GM18517 (cell line): ENCODE results near the gene TWNK.

Source experiments
- ATAC-seq: cut with Tn5 transposase; IDR thresholded peaks from one replicate; pipeline ENCODE4 v1.9.1; 2021; ENCODE audit warnings: mild to moderate bottlenecking, moderate library complexity; ENCODE audit not compliant: unreplicated experiment

TWNK gene

GRCh38 chr10:100996678-100997359 lies 9.5 kb downstream of the TWNK start:
- ATAC-seq: no peak

DNA sequence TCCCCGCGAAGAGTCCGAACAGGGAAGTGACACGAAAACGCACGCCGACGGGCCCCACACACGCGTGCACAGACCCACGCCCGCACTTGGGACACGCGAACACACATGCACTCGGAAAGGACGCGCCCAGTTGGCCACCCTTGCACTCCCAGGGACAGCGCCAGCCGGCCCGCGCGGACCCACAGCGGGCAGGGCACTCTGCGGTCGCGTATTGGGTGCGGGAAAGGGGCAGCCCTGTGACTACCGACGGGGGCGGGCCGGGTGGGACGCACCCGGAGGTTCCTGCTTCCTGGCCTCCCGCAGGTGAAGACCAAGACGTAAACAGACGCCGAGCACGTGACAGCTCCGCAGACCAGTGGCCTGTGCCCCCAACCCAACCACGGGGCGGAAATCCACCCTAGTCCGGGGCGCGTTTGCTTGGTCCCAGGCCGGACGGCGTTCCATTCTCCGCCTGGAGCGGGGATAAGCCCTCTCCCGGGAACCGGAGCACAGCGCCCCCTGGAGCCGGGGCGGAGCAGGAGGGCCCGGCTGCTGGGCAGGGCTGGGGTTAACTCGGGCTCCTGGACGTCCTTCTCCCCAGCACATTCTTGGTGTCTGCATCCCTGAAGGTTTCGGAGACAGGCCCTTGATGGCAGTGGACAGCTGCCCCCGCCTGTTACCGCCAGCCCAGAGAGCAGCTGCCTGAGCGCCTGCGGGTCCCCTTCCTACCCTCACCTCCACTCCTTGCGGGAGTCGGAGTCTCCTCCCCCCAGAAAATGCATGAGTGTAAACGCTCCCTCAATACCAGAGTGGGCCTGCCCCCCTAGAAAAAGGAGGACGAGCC lies 10.2 kb downstream of the TWNK start:
- ATAC-seq: no peak

GRCh38 chr10:100998183-100998990 lies 11.0 kb downstream of the TWNK start:
- ATAC-seq: peak; percentile 21

DNA sequence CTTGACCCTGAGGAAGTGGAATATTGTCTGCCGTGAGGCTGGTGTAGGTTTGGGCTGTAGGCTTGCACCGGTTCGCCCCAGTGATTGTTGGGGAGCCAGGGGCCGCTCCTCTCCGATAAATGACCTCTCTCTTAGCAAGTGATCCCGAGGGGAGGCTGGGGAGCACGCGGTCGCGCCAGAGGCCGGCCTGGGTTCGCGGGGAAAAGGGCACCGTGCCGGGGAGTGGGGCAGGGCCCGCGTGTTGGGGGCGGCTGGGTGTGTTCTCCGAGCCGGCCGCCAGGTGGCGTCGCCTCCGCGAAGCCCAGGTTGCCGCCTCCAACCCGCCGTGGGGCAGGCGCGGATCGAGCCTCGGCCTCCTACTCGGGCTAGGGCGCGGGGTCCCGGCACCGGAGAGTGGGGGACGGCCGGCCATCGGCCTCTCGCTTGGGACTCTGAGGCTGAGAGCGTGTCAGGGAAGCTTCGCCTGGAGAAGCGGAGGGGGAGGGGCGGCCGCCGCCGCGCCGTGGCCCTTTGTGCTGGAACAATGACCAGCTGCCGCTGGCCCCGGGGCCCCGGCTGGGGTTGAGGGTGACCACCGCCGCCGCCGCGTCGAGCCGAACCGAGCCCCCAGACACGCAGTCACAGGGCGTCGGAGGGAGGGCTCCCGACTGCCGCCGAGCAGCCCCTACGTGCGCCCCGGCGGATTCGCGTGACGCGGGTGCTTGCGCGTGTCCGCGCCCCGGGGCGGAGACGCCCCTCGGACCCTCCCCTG lies 11.8 kb downstream of the TWNK start:
- peak; percentile 41 for ATAC-seq

- no peak for ATAC-seq
These were observed 12.4 kb downstream of the TWNK start, which contains the start of gene LZTS2 for GRCh38 chr10:100999742-101000126. TSS of gene LZTS2 (plus strand) at chr10:100999808. CDS start at chr10:101002539, 2,731 bp downstream.

- no peak for ATAC-seq
These were observed 13.0 kb downstream of the TWNK start for GRCh38 chr10:101000127-101000914.

DNA sequence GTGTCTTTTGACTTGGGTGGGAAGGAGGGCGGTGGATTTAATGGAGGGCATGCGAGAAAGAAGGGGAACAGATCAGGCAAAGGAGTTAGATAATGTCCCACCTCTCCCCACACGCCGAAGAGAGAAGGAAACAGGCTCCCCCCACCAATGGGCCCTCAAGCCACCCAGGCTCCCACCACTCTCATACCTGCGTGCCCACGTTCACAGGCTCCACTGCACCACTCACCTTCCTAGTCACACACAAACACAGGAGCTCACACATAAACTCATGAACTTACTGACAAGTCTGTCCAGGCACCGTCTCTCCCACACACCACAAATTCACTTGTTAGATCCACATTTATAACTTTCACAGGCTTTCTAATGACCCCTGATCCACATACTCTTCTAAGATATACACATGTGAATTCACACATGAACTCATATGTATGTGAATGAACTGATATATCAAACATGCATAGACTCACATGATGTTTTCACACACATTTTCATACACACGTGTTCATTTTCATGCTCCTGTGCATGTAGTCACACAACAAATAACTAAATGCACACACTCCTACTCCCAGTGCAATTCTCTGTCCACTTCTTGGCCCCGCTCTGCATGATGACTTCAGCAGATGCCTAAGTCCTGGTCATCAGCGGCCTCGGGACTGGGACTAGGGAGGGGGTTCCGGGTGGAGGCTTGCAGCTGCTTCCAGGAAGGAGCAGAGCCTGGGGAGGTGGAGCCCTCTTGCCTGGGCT lies 13.7 kb downstream of the TWNK start:
- ATAC-seq: no peak

DNA sequence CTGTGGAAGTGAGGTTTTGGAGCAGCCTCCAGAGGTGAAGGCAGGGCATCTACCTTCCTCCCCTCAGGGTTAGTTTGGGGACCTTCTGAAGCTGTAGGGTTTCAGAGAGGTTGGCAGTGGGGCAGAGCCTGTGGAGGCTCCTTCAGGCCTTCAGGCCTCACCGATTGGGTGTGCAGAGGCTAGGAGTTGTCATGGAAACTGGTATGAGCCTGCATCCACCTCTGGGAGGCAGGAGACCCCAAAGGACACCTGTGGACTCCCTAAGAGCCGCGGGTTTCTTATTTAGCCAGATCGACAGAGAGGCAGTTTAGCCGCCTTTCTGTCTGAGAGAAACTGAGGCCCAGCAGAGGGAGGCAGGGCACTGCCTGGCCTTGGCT lies 14.3 kb downstream of the TWNK start:
- ATAC-seq: no peak

- no peak for ATAC-seq
These were observed 15.1 kb downstream of the TWNK start for GRCh38 chr10:101002456-101002855.

DNA sequence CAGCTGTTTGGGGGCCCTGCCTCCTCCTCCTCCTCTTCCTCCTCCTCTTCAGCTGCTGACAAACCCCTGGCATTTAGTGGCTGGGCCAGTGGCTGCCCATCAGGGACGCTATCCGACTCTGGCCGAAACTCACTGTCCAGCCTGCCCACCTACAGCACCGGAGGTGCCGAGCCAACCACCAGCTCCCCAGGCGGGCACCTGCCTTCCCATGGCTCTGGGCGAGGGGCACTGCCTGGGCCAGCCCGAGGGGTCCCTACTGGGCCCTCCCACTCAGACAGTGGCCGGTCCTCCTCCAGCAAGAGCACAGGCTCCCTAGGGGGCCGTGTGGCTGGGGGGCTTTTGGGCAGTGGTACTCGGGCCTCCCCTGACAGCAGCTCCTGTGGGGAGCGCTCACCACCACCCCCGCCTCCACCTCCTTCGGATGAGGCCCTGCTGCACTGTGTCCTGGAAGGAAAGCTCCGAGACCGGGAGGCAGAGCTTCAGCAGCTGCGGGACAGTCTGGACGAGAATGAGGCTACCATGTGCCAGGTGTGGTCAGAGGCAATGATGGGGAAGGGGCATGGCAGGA lies 16.4 kb downstream of the TWNK start:
- no peak for ATAC-seq

GRCh38 chr10:101005361-101005760 lies 18.0 kb downstream of the TWNK start:
- no peak for ATAC-seq

GRCh38 chr10:101005869-101006567 lies 18.7 kb downstream of the TWNK start:
- ATAC-seq: no peak

DNA sequence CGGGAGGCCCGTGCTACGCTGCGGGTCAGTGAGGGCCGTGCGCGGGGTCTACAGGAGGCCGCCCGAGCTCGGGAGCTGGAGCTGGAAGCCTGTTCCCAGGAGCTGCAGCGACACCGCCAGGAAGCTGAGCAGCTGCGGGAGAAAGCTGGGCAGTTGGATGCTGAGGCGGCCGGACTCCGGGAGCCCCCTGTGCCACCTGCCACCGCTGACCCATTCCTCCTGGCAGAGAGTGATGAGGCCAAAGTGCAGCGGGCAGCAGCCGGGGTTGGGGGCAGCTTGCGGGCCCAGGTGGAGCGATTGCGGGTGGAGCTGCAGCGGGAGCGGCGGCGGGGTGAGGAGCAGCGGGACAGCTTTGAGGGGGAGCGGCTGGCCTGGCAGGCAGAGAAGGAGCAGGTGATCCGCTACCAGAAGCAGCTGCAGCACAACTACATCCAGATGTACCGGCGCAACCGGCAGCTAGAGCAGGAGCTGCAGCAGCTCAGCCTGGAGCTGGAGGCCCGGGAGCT lies 19.3 kb downstream of the TWNK start:
- ATAC-seq: no peak

DNA sequence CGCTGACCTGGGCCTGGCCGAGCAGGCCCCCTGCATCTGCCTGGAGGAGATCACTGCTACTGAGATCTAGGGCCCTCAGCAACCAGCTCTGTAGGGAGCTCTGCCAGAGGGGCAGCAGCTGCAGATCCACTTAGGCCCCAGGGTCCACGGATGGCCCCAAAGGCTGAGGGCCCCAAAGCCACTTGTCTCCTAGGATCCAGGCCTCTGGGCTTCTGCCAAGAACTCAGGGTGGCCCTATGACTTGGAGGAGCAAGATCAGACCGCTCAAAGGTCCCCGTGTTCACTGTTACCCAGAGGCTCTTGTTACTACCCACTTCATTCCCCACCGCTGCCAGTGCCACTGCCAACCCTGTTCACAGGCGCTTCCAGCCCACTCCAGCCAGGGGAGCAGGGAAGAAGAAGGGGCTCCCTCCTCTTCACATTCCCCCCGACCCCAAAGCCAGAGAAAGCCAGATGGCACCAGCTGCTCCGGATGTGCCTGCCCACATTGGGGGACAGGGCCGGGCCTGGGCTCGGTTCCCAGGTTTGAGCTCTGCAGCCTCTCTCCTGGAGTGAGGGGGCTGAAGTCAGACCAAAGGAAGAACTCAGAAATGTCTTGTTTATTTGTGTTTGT lies 19.9 kb downstream of the TWNK start:
- ATAC-seq: no peak

DNA sequence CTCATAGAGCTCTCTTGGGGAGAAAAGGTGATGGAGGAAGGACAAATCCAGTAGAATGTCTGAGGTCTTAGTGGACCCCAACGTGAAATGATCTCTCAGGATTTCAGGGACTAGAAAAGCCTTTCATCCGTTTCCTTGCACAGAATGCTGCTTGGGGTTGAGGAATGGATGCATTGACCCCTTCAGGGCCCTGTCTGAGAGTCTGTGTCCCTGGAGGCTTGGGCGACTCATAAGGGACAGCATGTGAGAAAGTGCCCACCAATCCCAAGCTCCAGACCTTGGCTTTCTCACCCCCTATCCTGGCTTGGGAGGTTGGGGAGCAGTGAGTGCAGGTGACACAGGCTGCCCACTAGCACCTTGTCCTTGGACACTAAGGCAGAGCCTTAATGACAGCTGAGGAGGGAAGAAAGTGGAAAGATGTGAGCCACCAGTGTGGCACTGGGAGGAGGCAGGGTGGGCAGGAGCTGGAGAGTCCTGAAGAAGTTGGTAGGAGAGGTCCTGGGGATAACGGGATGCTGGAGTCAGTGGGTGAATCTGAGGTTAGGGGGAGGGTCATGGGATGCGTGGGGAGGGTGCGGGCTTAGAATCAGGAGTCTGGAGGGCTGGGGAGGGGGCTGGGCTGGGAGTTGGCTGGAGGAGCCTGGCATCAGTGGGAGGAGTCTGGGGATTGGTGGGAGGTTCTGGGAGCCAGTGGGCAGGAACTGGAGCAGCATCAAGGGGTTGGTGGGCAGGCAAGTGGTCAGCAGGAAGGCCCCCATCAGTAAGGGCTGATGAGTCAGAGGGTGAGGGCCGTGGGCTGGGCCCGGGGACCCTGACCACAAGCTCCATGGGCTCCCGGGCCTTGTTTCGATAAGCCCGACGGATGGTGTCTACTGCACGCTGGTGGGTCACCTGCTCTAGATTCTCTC lies 20.8 kb downstream of the TWNK start:
- ATAC-seq: no peak

DNA sequence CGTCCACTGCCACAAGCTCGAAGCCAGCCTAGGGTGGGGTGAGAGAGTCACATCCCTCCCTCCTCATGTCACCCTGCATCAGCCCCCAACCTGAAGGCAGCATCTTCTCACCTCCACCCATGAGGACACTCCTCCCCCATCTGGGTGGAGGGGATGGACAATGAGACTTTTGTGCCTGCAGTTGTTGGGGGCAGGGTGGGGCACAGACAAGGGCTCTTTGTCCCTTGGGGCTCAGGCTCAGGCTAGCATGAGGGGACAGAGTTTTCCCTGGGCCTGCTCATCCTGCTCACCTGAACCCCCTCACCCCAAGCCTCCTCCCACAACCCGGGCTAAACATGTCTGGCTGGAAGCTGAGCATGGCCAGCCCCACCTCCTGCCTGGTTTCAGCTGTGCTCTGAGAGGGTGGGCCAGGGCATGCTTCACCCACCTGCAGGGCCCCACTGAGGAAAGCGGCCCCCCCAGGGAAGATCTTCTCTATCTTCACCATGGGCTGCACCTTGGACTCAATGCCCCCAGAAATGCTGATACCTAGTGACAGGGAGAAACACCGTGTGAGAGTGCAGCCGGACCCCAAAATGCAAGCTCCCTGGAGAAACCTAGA lies 21.6 kb downstream of the TWNK start:
- ATAC-seq: no peak
